Natural killer cell (primary cell): ENCODE measurements around the gene ARID5A. TPM values are rescaled to one million over a fixed set of nuclear protein-coding genes. Genes with fewer than 3 reads are reported as not detected.

Experiments
- ATAC-seq, 3 donors: fragments of 150-1000 bp in 2 of 3; fragments of 200-7000 bp in 1 of 3; cut with Tn5 transposase; 1 replicate in 1 of 3; 2 replicates in 2 of 3; pipeline ENCODE4 v1.10.0; 2021; ENCODE audit warnings: mild to moderate bottlenecking in 2 of 3, moderate library complexity in 2 of 3
- DNase-seq, 2 donors: peaks; one replicate each; pipeline versions ENCODE4 v3.0.0 to v3.0.0-alpha.2; 2013 to 2021; ENCODE audit warnings: mixed read lengths in 1 of 2
- H3K27ac ChIP-seq: one replicate; pipeline ENCODE4 v1.5.1; 2013; ENCODE audit warnings: mild to moderate bottlenecking, low read length
- H3K27me3 ChIP-seq: one replicate; pipeline ENCODE4 v1.6.1; 2013; ENCODE audit warnings: low read length; ENCODE audit not compliant: control insufficient read depth, insufficient read depth
- H3K36me3 ChIP-seq: one replicate; pipeline ENCODE4 v1.6.1; 2013; ENCODE audit warnings: low read length; ENCODE audit not compliant: control insufficient read depth, insufficient read depth
- H3K4me1 ChIP-seq: one replicate; pipeline ENCODE4 v1.6.1; 2013; ENCODE audit warnings: low read length; ENCODE audit not compliant: control insufficient read depth, insufficient read depth
- H3K4me3 ChIP-seq: one replicate; pipeline ENCODE4 v1.5.1; 2013; ENCODE audit warnings: low read length
- H3K9me3 ChIP-seq: one replicate; pipeline ENCODE4 v1.6.1; 2013; ENCODE audit warnings: low read length; ENCODE audit not compliant: control insufficient read depth, insufficient read depth
- H3K27ac Mint-ChIP-seq, 2 donors: one replicate each; pipeline ENCODE4 v1.8.0; 2022; ENCODE audit warnings: mild to moderate bottlenecking in 2 of 2, mixed read lengths in 2 of 2, moderate library complexity in 1 of 2
- H3K27me3 Mint-ChIP-seq, 2 donors: one replicate each; pipeline ENCODE4 v1.8.0; 2022; ENCODE audit warnings: low read depth in 2 of 2, mixed read lengths in 2 of 2
- H3K36me3 Mint-ChIP-seq: one replicate; pipeline ENCODE4 v1.8.0; 2022; ENCODE audit warnings: mixed read lengths
- H3K4me1 Mint-ChIP-seq, 2 donors: one replicate each; pipeline ENCODE4 v1.8.0; 2022; ENCODE audit warnings: mixed read lengths in 2 of 2
- H3K4me3 Mint-ChIP-seq: one replicate; pipeline ENCODE4 v1.8.0; 2022; ENCODE audit warnings: mild to moderate bottlenecking, moderate library complexity, mixed read lengths
- H3K9me3 Mint-ChIP-seq, 2 donors: one replicate each; pipeline ENCODE4 v1.8.0; 2022; ENCODE audit warnings: mixed read lengths in 2 of 2
- WGBS: methylation state at CpG from one replicate; pipeline ENCODE4 v1.1.7; 2013; ENCODE audit warnings: missing lambda C conversion rate; ENCODE audit not compliant: insufficient coverage; 5-methylcytosine and 5-hydroxymethylcytosine counted together
- intact Hi-C: fragments of 100-400 bp; cut with micrococcal nuclease; formaldehyde crosslinking; loops from one replicate; pipeline ENCODE4 v1.14.2; 2022
- total RNA-seq, 4 donors: library from RNA; stranded (reverse); fragments of 120-200 nt in 1 of 4; gene quantifications; one replicate each; pipeline versions ENCODE4 v1.2.3 to v1.2.4, GENCODE V29; 2013 to 2022
- TF ChIP-seq, protein P1 (sequence below): fragments of 200-600 bp; IDR thresholded peaks from one replicate; pipeline ENCODE4 v1.8.0; 2022; ENCODE audit warnings: antibody characterized with exemption

Gene ARID5A
- total RNA-seq, 3 donors from 2014 or later (not counting 1 experiment from before 2014, with no cell fraction given): 90.9 to 117 (median 114) TPM

DNA sequence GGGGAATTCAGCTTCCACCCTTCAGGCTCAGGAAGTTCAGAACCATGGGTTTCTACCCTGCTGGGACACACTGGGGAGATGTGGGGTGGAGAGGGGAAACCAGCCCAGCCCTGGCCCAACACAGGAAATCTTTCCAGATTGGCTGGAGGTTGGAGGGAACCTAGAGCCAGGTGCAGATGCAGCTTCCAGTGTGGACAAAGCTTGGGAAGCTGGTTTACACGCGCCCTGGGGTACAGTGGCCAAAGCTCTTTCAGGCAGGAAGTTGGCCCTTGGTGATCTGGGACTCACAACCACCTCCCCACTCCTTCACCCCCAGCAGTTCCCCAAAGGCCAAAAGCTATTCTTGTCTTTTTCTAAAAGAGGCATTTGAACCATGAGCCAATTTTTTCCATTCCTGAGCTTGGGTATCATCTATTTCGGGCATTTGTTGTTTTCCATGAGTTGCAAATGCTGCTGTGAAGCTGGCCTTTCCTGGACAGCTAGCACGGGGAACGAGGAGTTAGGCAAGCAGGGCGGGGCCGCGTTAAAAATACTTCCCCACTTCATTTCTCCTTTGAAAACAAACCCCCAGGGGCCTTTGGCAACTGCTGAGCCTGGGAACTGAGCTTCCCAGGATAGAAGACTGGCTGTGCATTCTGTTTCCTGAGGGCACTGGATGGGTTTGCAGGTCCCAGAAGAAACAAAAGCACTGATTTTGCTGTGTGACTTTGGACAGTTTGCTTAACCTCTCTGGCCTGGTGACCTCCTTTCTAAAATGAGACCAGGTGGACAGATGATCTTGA is 3.1 kb upstream of the ARID5A start:
- intact Hi-C loops: no loop called here
- WGBS: 63% methylated on average over 8 of the region's 8 CpGs
- no peak overlapping the region for H3K4me3 Mint-ChIP-seq
- TF ChIP-seq, protein P1, sequence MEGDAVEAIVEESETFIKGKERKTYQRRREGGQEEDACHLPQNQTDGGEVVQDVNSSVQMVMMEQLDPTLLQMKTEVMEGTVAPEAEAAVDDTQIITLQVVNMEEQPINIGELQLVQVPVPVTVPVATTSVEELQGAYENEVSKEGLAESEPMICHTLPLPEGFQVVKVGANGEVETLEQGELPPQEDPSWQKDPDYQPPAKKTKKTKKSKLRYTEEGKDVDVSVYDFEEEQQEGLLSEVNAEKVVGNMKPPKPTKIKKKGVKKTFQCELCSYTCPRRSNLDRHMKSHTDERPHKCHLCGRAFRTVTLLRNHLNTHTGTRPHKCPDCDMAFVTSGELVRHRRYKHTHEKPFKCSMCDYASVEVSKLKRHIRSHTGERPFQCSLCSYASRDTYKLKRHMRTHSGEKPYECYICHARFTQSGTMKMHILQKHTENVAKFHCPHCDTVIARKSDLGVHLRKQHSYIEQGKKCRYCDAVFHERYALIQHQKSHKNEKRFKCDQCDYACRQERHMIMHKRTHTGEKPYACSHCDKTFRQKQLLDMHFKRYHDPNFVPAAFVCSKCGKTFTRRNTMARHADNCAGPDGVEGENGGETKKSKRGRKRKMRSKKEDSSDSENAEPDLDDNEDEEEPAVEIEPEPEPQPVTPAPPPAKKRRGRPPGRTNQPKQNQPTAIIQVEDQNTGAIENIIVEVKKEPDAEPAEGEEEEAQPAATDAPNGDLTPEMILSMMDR: no peak
- Histone ChIP-seq H3K36me3 (no peaks in the 10 kb centered on the region), H3K9me3 (no peaks in the 10 kb centered on the region), H3K4me1 (peaks cover 50% of the 10 kb centered on the region), H3K4me3 (no peak overlapping the region), H3K27ac (no peak overlapping the region), H3K27me3 (no peaks in the 10 kb centered on the region)
- H3K36me3 Mint-ChIP-seq: no peaks in the 10 kb centered on the region
- no peak for DNase-seq
- no peaks in the 10 kb centered on the region for H3K9me3 Mint-ChIP-seq
- H3K27me3 Mint-ChIP-seq: peaks cover 0 to 2% of the 10 kb centered on the region in 2 donors
- no peak overlapping the region for H3K27ac Mint-ChIP-seq
- peaks cover 29 to 45% of the 10 kb centered on the region in 2 donors for H3K4me1 Mint-ChIP-seq
- no peak for ATAC-seq

DNA sequence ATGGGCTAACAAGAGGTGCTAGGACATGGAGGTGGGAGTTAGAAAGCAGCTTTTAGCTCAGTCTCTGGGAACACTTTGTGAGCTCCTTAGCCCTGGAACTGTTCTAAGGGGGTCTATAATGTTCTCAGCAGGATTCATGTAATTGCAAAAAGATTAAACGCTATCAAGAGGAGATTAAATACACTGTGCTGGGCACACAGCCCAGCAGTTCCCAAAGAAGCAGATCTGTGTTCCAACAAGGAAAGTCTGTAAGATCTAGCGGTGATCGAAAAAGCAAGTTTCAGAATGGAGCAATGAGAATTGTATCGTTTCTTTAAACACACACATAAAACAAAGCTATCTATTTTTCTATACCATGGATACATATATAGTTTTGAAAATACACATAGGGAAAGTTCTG is 2.4 kb upstream of the ARID5A start:
- Mint-ChIP-seq H3K9me3 (no peaks in the 10 kb centered on the region), H3K36me3 (no peaks in the 10 kb centered on the region), H3K4me1 (peaks cover 36 to 47% of the 10 kb centered on the region in 2 donors), H3K27me3 (peaks cover 0 to 2% of the 10 kb centered on the region in 2 donors), H3K27ac (peak overlapping the region in 1 of 2 donors; percentile 26), H3K4me3 (peak overlapping the region; percentile 6)
- Histone ChIP-seq H3K9me3 (no peaks in the 10 kb centered on the region), H3K27ac (no peak overlapping the region), H3K36me3 (no peaks in the 10 kb centered on the region), H3K4me1 (peaks cover 53% of the 10 kb centered on the region), H3K27me3 (no peaks in the 10 kb centered on the region), H3K4me3 (no peak overlapping the region)
- no peak for ATAC-seq
- TF ChIP-seq, protein P1: no peak
- intact Hi-C loops: no loop called here
- no peak for DNase-seq
- WGBS: 93% methylated on average over 3 of the region's 4 CpGs

DNA sequence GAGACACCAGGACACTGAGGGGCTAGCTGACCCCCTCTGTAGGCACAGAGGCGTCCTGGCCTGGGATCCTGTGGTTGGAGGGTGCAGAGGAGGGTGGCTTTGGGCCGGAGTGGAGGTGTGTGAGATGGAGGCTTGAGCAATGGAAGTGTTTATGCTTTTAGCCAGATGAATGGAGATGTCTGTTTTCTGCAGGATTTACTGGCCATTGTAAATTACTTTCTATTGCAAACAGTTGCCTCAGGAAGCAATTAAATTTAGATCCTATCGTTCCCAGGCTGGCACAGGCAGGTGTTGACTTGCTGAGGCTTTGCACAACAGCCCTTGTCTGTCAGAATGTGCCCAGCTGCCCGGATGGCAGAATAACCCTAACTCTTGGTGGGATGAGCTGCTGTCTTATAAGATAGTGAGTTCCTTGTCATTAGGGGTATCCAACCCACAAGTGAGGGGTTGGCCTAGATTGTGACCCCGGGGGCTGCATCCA is 1.8 kb upstream of the ARID5A start:
- Histone ChIP-seq H3K36me3 (no peaks in the 10 kb centered on the region), H3K4me3 (no peak overlapping the region), H3K27me3 (no peaks in the 10 kb centered on the region), H3K27ac (no peak overlapping the region), H3K9me3 (no peaks in the 10 kb centered on the region), H3K4me1 (peaks cover 59% of the 10 kb centered on the region)
- Mint-ChIP-seq H3K4me3 (peak overlapping the region; percentile 22), H3K27me3 (peaks cover 0 to 2% of the 10 kb centered on the region in 2 donors), H3K9me3 (no peaks in the 10 kb centered on the region), H3K36me3 (no peaks in the 10 kb centered on the region), H3K4me1 (peaks cover 42 to 47% of the 10 kb centered on the region in 2 donors), H3K27ac (peak overlapping the region in 1 of 2 donors; percentile 26)
- TF ChIP-seq, protein P1: no peak
- no peak for ATAC-seq
- 87% methylated on average over 5 of the region's 5 CpGs for WGBS
- intact Hi-C loops: loop anchor here (5.0 kb wide), 4 partner anchors 47 to 387 kb away; partner anchors contain the start of genes DUSP2 and KANSL3
- DNase-seq: no peak
